Peyer's patch (tissue), 4 donors: ENCODE data around the gene POR.

Experiments
- CTCF ChIP-seq, 6 experiments: fragments of 450-650 bp in 4 of 6; fragments of 200-600 bp in 2 of 6; sonication (generic) in 1 of 6; IDR thresholded peaks; one replicate each; pipeline ENCODE4 v1.5.1; 2017 to 2019; ENCODE audit warnings: antibody characterized with exemption in 6 of 6, mild to moderate bottlenecking in 3 of 6, moderate library complexity in 1 of 6
- POLR2A ChIP-seq, 2 donors: fragments of 450-650 bp; IDR thresholded peaks; one replicate each; pipeline ENCODE4 v1.5.1; 2017; ENCODE audit warnings: antibody characterized with exemption in 2 of 2, mild to moderate bottlenecking in 2 of 2, moderate library complexity in 2 of 2

GRCh38 chr7:75878769-75879611 lies 36.0 kb upstream of the POR start, which contains the start of gene RHBDD2:
- peak in 3 of 6 experiments; percentile 9 to 44 (median 41) for TF ChIP-seq CTCF (IDR thresholded peaks at IDR 0.05)
- peak; percentile 95 to 97 for TF ChIP-seq POLR2A (IDR thresholded peaks at IDR 0.05)
